ENCODE measurements around the gene NDOR1. TPM values are rescaled to one million over a fixed set of nuclear protein-coding genes. Genes with fewer than 3 reads are reported as not detected.

The NDOR1 gene
- total RNA-seq, 2 experiments from 2014 or later, result 50.1 to 50.6 TPM

- CTCF ChIA-PET, result interaction anchor here (1.2 kb wide), 1 partner anchor 8 kb away, joined by 4 read pairs; the partner anchor contains the start of gene TPRN
- H3K36me3 Mint-ChIP-seq, result peaks cover 2% of the 10 kb centered on the region
- DNase-seq (no peak), ATAC-seq (no peak)
- no peak overlapping the region for H3K27ac Mint-ChIP-seq
- no peaks in the 10 kb centered on the region for H3K9me3 Mint-ChIP-seq (ENCODE audit: low read depth)
- H3K27me3 Mint-ChIP-seq, result no peaks in the 10 kb centered on the region
- no peak overlapping the region for H3K4me3 Mint-ChIP-seq
- H3K4me1 Mint-ChIP-seq, result peaks cover 19% of the 10 kb centered on the region
These were observed 13.1 kb upstream of the NDOR1 start for GRCh38 chr9:137192448-137192780.

- no peaks in the 10 kb centered on the region for H3K27me3 Mint-ChIP-seq
- H3K27ac Mint-ChIP-seq, result no peak overlapping the region
- DNase-seq, result no peak
- H3K9me3 Mint-ChIP-seq (ENCODE audit: low read depth), result no peaks in the 10 kb centered on the region
- H3K4me1 Mint-ChIP-seq, result peaks cover 16% of the 10 kb centered on the region
- peaks cover 2% of the 10 kb centered on the region for H3K36me3 Mint-ChIP-seq
- CTCF ChIA-PET, result interaction anchor here (0.8 to 1.2 kb wide), 2 partner anchors 8 to 44 kb away, joined by 4 read pairs; partner anchors contain the start of gene TPRN
- no peak overlapping the region for H3K4me3 Mint-ChIP-seq
- ATAC-seq, result no peak
These were observed 12.6 kb upstream of the NDOR1 start for GRCh38 chr9:137192859-137193258.

- Mint-ChIP-seq H3K4me3 (no peak overlapping the region), H3K27ac (no peak overlapping the region), H3K36me3 (peaks cover 2% of the 10 kb centered on the region), H3K4me1 (peaks cover 18% of the 10 kb centered on the region), H3K27me3 (no peaks in the 10 kb centered on the region), H3K9me3 (ENCODE audit: low read depth) (no peaks in the 10 kb centered on the region)
- DNase-seq (no peak), ATAC-seq (no peak)
- CTCF ChIA-PET, result interaction anchor here (0.8 kb wide), 1 partner anchor 43 kb away, joined by 4 read pairs; no protein-coding TSS in a partner anchor
These were observed 11.7 kb upstream of the NDOR1 start for GRCh38 chr9:137193771-137194170.

GRCh38 chr9:137194388-137194787 is 11.1 kb upstream of the NDOR1 start:
- peaks cover 2% of the 10 kb centered on the region for H3K36me3 Mint-ChIP-seq
- H3K4me1 Mint-ChIP-seq, result peaks cover 15% of the 10 kb centered on the region
- H3K4me3 Mint-ChIP-seq, result no peak overlapping the region
- H3K9me3 Mint-ChIP-seq (ENCODE audit: low read depth), result no peaks in the 10 kb centered on the region
- H3K27ac Mint-ChIP-seq, result no peak overlapping the region
- ATAC-seq (no peak), DNase-seq (no peak)
- CTCF ChIA-PET, result no interaction called here
- H3K27me3 Mint-ChIP-seq, result no peaks in the 10 kb centered on the region

- Mint-ChIP-seq H3K27ac (no peak overlapping the region), H3K4me3 (no peak overlapping the region), H3K36me3 (peaks cover 2% of the 10 kb centered on the region), H3K9me3 (ENCODE audit: low read depth) (no peaks in the 10 kb centered on the region), H3K27me3 (no peaks in the 10 kb centered on the region), H3K4me1 (peaks cover 12% of the 10 kb centered on the region)
- CTCF ChIA-PET, result interaction anchor here (1.8 kb wide), 1 partner anchor 10 kb away, joined by 4 read pairs; the partner anchor contains the start of genes NDOR1 and TMEM203
- no peak for ATAC-seq
- no peak for DNase-seq
These were observed 10.6 kb upstream of the NDOR1 start for GRCh38 chr9:137194909-137195308.

GRCh38 chr9:137195525-137196220 is 9.8 kb upstream of the NDOR1 start:
- H3K4me1 Mint-ChIP-seq, result peaks cover 6% of the 10 kb centered on the region
- H3K27me3 Mint-ChIP-seq, result no peaks in the 10 kb centered on the region
- no peaks in the 10 kb centered on the region for H3K36me3 Mint-ChIP-seq
- no peak overlapping the region for H3K27ac Mint-ChIP-seq
- H3K9me3 Mint-ChIP-seq (ENCODE audit: low read depth), result no peaks in the 10 kb centered on the region
- ATAC-seq (no peak), DNase-seq (no peak)
- CTCF ChIA-PET, result interaction anchor here (1.8 kb wide), 1 partner anchor 9 kb away, joined by 4 read pairs; the partner anchor contains the start of genes NDOR1 and TMEM203
- no peak overlapping the region for H3K4me3 Mint-ChIP-seq

- Mint-ChIP-seq H3K27ac (no peak overlapping the region), H3K4me3 (no peak overlapping the region), H3K9me3 (ENCODE audit: low read depth) (no peaks in the 10 kb centered on the region), H3K36me3 (no peaks in the 10 kb centered on the region), H3K4me1 (peaks cover 20% of the 10 kb centered on the region), H3K27me3 (no peaks in the 10 kb centered on the region)
- CTCF ChIA-PET, result interaction anchor here (1.4 to 3.4 kb wide), 3 partner anchors 9 to 83 kb away, joined by 3 to 12 read pairs (median 8); partner anchors contain the start of genes ANAPC2 and SSNA1
- DNase-seq (no peak), ATAC-seq (no peak)
These were observed 7.2 kb upstream of the NDOR1 start for GRCh38 chr9:137198051-137198901.

- Mint-ChIP-seq H3K4me3 (no peak overlapping the region), H3K36me3 (no peaks in the 10 kb centered on the region)
- no peak for DNase-seq
These were observed 6.6 kb upstream of the NDOR1 start for GRCh38 chr9:137198902-137199283.

GRCh38 chr9:137199411-137200121 is 5.9 kb upstream of the NDOR1 start:
- H3K4me1 Mint-ChIP-seq, result peaks cover 28% of the 10 kb centered on the region
- peaks cover 2% of the 10 kb centered on the region for H3K36me3 Mint-ChIP-seq
- DNase-seq (no peak), ATAC-seq (no peak)
- H3K9me3 Mint-ChIP-seq (ENCODE audit: low read depth), result no peaks in the 10 kb centered on the region
- peak overlapping the region; percentile 62 for H3K4me3 Mint-ChIP-seq
- H3K27ac Mint-ChIP-seq, result no peak overlapping the region
- no peaks in the 10 kb centered on the region for H3K27me3 Mint-ChIP-seq
- CTCF ChIA-PET, result interaction anchor here (2.5 to 3.4 kb wide), 2 partner anchors 10 to 37 kb away, joined by 8 to 12 read pairs; partner anchors contain the start of genes ANAPC2 and SSNA1

More at GRCh38 chr9:137198902-137199283, 6.6 kb upstream of the NDOR1 start:
- no peak overlapping the region for H3K27ac Mint-ChIP-seq
- no peaks in the 10 kb centered on the region for H3K9me3 Mint-ChIP-seq (ENCODE audit: low read depth)
- CTCF ChIA-PET, result interaction anchor here (1.4 to 3.4 kb wide), 3 partner anchors 10 to 84 kb away, joined by 3 to 12 read pairs (median 8); partner anchors contain the start of genes ANAPC2 and SSNA1
- H3K27me3 Mint-ChIP-seq, result no peaks in the 10 kb centered on the region
- peaks cover 22% of the 10 kb centered on the region for H3K4me1 Mint-ChIP-seq
- no peak for ATAC-seq

GRCh38 chr9:137200311-137201204 is 4.9 kb upstream of the NDOR1 start, which contains the start of gene TPRN:
Gene TPRN (minus strand): TSS chr9:137200741. CDS start chr9:137200711, 30 bp downstream.
- no peaks in the 10 kb centered on the region for H3K27me3 Mint-ChIP-seq
- peak within 1 kb of the TSS; percentile 85 for H3K4me3 Mint-ChIP-seq
- H3K27ac Mint-ChIP-seq, result peak within 1 kb of the TSS; percentile 83
- DNase-seq (peak; percentile 100), ATAC-seq (peak; percentile 95)
- peaks cover 31% of the 10 kb centered on the region for H3K4me1 Mint-ChIP-seq
- no peaks in the 10 kb centered on the region for H3K9me3 Mint-ChIP-seq (ENCODE audit: low read depth)
- CTCF ChIA-PET, result interaction anchor here (0.6 to 8.1 kb wide), 12 partner anchors 8 to 154 kb away, joined by 3 to 55 read pairs (median 4); partner anchors contain the start of genes ANAPC2, RNF208, SSNA1 and TUBB4B
- H3K36me3 Mint-ChIP-seq, result peaks cover 3% of the 10 kb centered on the region

GRCh38 chr9:137201205-137201868 is 4.2 kb upstream of the NDOR1 start:
- no peak for DNase-seq
- H3K4me1 Mint-ChIP-seq, result peaks cover 35% of the 10 kb centered on the region
- peaks cover 3% of the 10 kb centered on the region for H3K36me3 Mint-ChIP-seq
- H3K27ac Mint-ChIP-seq, result peak overlapping the region; percentile 83
- H3K4me3 Mint-ChIP-seq, result peak overlapping the region; percentile 85
- CTCF ChIA-PET, result interaction anchor here (0.6 to 8.1 kb wide), 12 partner anchors 9 to 155 kb away, joined by 3 to 55 read pairs (median 4); partner anchors contain the start of genes ANAPC2, RNF208, SSNA1 and TUBB4B
- ATAC-seq, result no peak
- H3K9me3 Mint-ChIP-seq (ENCODE audit: low read depth), result no peaks in the 10 kb centered on the region
- H3K27me3 Mint-ChIP-seq, result no peaks in the 10 kb centered on the region

All from activated CD8-positive, alpha-beta memory T cell treated with anti-CD3 and anti-CD28 coated beads, Interleukin-2, amount 10 ng/mL, durations not matched to agents 7 days and 5 days (primary cell).